A549 (cell line): ENCODE measurements around the gene DCAF5. TPM values are rescaled to one million over a fixed set of nuclear protein-coding genes. Genes with fewer than 3 reads are reported as not detected.

Experiments
- ATAC-seq, 2 experiments: fragments of 200-7000 bp in 1 of 2; fragments of >200 bp in 1 of 2; cut with Nextera tagmentation in 1 of 2; cut with Tn5 transposase in 1 of 2; 3 replicates each; pipeline versions ENCODE4 v1.8.0 to v1.9.1; 2018 to 2020; ENCODE audit warnings: mild to moderate bottlenecking in 1 of 2, moderate library complexity in 1 of 2
- CTCF ChIA-PET: fragments of 300-600 bp; sonication (Branson Sonifier 250); formaldehyde crosslinking; extraction: SDS; loops from one replicate; lab custom pipeline; 2021; ENCODE audit warnings: antibody characterized with exemption, inconsistent platforms; lab: Yijun Ruan, JAX
- POLR2A ChIA-PET: fragments of 350-600 bp; formaldehyde crosslinking; extraction: SDS; loops from one replicate; lab custom pipeline; 2021; ENCODE audit warnings: antibody characterized with exemption, inconsistent platforms; lab: Yijun Ruan, JAX
- DNase-seq, 2 experiments: peaks; one replicate each; pipeline versions ENCODE4 v3.0.0 to v3.0.0-alpha.2; 2011 to 2016; ENCODE audit warnings: low read depth in 1 of 2, low spot score in 1 of 2
- FAIRE-seq: peaks from 2 replicates; lab custom pipeline; 2011; peaks lifted over from hg19 to GRCh38; lab: Jason Lieb, UNC
- H3K27ac ChIP-seq, 2 experiments: fragments of >200 bp; sonication (Bioruptor Twin); formaldehyde crosslinking; 3 replicates each; pipeline ENCODE4 v1.5.1; 2016 to 2017
- H3K4me1 ChIP-seq: fragments of >200 bp; sonication (Bioruptor Twin); formaldehyde crosslinking; 3 replicates; pipeline ENCODE4 v1.6.1; 2016
- H3K4me2 ChIP-seq: fragments of >200 bp; sonication (Bioruptor Twin); formaldehyde crosslinking; 3 replicates; pipeline ENCODE4 v1.6.1; 2016
- H3K4me3 ChIP-seq: fragments of >200 bp; sonication (Bioruptor Twin); formaldehyde crosslinking; 3 replicates; pipeline ENCODE4 v1.5.1; 2016
- H3K9me3 ChIP-seq: fragments of >200 bp; sonication (Bioruptor Twin); formaldehyde crosslinking; 3 replicates; pipeline ENCODE4 v1.6.1; 2016
- ATOH8 ChIP-seq: fragments of 250-450 bp; sonication (Bioruptor Pico); IDR thresholded peaks from 2 replicates; pipeline ENCODE4 v1.5.0; 2020; ENCODE audit warnings: low read depth, mild to moderate bottlenecking, moderate library complexity
- CHD4 ChIP-seq: fragments of 200-600 bp; sonication (generic); IDR thresholded peaks from 2 replicates; pipeline ENCODE4 v1.6.1; 2016; ENCODE audit warnings: antibody characterized with exemption, mild to moderate bottlenecking, borderline replicate concordance
- EHF ChIP-seq: fragments of 250-450 bp; sonication (Bioruptor Pico); IDR thresholded peaks from 2 replicates; pipeline ENCODE4 v1.5.0; 2020; ENCODE audit warnings: mild to moderate bottlenecking
- EP300 ChIP-seq, 2 experiments: fragments of >200 bp; sonication (Bioruptor Twin); formaldehyde crosslinking; IDR thresholded peaks; 2 replicates in 1 of 2; 3 replicates in 1 of 2; pipeline ENCODE4 v1.6.1; 2016 to 2017
- FOSL2 ChIP-seq, 2 experiments: fragments of 450-650 bp in 1 of 2; fragments of >200 bp in 1 of 2; sonication (Bioruptor Twin) in 1 of 2; formaldehyde crosslinking; IDR thresholded peaks; 2 replicates each; pipeline versions ENCODE4 v1.5.0 to v1.6.1; 2016 to 2020; ENCODE audit warnings: mild to moderate bottlenecking in 1 of 2, moderate library complexity in 1 of 2
- GATA3 ChIP-seq: IDR thresholded peaks from 2 replicates; pipeline ENCODE4 v1.6.1; 2012; ENCODE audit warnings: borderline replicate concordance
- HEYL ChIP-seq: fragments of 250-450 bp; sonication (Bioruptor Pico); IDR thresholded peaks from 2 replicates; pipeline ENCODE4 v1.8.0; 2021; ENCODE audit warnings: mild to moderate bottlenecking, moderate library complexity
- JUN ChIP-seq, 2 experiments: fragments of >200 bp; sonication (Bioruptor Twin); formaldehyde crosslinking; IDR thresholded peaks; 2 replicates in 1 of 2; 3 replicates in 1 of 2; pipeline ENCODE4 v1.6.1; 2016 to 2017
- JUNB ChIP-seq: fragments of >200 bp; sonication (Bioruptor Twin); formaldehyde crosslinking; IDR thresholded peaks from 2 replicates; pipeline ENCODE4 v1.6.1; 2016
- POLR2A ChIP-seq: IDR thresholded peaks from 2 replicates; pipeline ENCODE4 v1.6.1; 2012; ENCODE audit warnings: mild to moderate bottlenecking, low read length
- POLR2AphosphoS2 ChIP-seq: conservative IDR thresholded peaks from 2 replicates; pipeline ENCODE4 v1.6.1; 2012; ENCODE audit warnings: low read length, improper control_type of control experiment, inconsistent platforms
- RARB ChIP-seq: fragments of 250-450 bp; sonication (Bioruptor Pico); IDR thresholded peaks from 2 replicates; pipeline ENCODE4 v1.8.0; 2021; ENCODE audit warnings: mild to moderate bottlenecking, moderate library complexity
- RCOR1 ChIP-seq: fragments of 150-350 bp; IDR thresholded peaks from 2 replicates; pipeline ENCODE4 v1.6.1; 2014; ENCODE audit warnings: antibody characterized with exemption, low read length, low read depth
- TP53 ChIP-seq: fragments of 250-450 bp; sonication (Bioruptor Pico); IDR thresholded peaks from 2 replicates; pipeline ENCODE4 v1.5.0; 2021; ENCODE audit warnings: mild to moderate bottlenecking, moderate library complexity
- WGBS: methylation state at CpG from one replicate; pipeline ENCODE4 v1.1.6; 2017; ENCODE audit errors: missing lambda C conversion rate; 5-methylcytosine and 5-hydroxymethylcytosine counted together
- polyA plus RNA-seq, 4 experiments: library from polyadenylated mRNA; depleted of rRNA in 3 of 4; stranded (reverse); fragments of >200 nt; fragmentation: RNase III in 1 of 4; extraction: RNeasy Plus Mini Kit Qiagen cat#74134 plus additional on column Dnase treatment in 1 of 4; gene quantifications; 2 replicates in 3 of 4; 3 replicates in 1 of 4; pipeline ENCODE4 v1.2.3, GENCODE V29; 2011 to 2017

The DCAF5 gene
- polyA plus RNA-seq, 2 of the 4 experiments (the other 2 are of a cell fraction): 14.3 to 23.7 TPM

GRCh38 chr14:69038455-69039287 is 114.2 kb downstream of the DCAF5 start:
- Histone ChIP-seq H3K4me3 (no peak overlapping the region), H3K4me2 (peak overlapping the region; percentile 60), H3K27ac (peak overlapping the region; percentile 67 to 83), H3K9me3 (no peaks in the 10 kb centered on the region), H3K4me1 (peaks cover 38% of the 10 kb centered on the region)
- DNase-seq (peak; percentile 35 to 77), ATAC-seq (peak; percentile 59 to 70), FAIRE-seq (no peak)
- ChIA-PET POLR2A (interaction anchor here (0.7 to 1.2 kb wide), 2 partner anchors 11 to 34 kb away, joined by 3 to 5 read pairs; no protein-coding TSS in a partner anchor), CTCF (interaction anchor here (0.6 to 4.3 kb wide), 18 partner anchors 12 to 176 kb away, joined by 3 to 17 read pairs (median 4); no protein-coding TSS in a partner anchor)
- TF ChIP-seq EP300 (IDR thresholded peaks at IDR 0.05) (peak; percentile 30 to 44; a peak in 2 of 5 replicates), POLR2A (no peak), JUNB (peak; percentile 36), FOSL2 (IDR thresholded peaks at IDR 0.05) (no peak), FOSL2 (CRISPR knock-in tag; IDR thresholded peaks at IDR 0.05) (peak; percentile 60), GATA3 (peak; percentile 66; the same call in 1 of the 2 replicates)
- 30% methylated on average over 7 of the region's 7 CpGs for WGBS

GRCh38 chr14:69037790-69038454 is 115.0 kb downstream of the DCAF5 start:
- Histone ChIP-seq H3K9me3 (no peaks in the 10 kb centered on the region), H3K27ac (peak overlapping the region; percentile 67 to 83; a peak in 5 of 6 replicates), H3K4me3 (no peak overlapping the region), H3K4me1 (peaks cover 37% of the 10 kb centered on the region), H3K4me2 (peak overlapping the region; percentile 60)
- WGBS: 80% methylated on average over 7 of the region's 7 CpGs
- peak in 1 of 2 experiments; percentile 21 for DNase-seq
- ChIA-PET POLR2A (interaction anchor here (0.7 kb wide), 1 partner anchor 33 kb away, joined by 3 read pairs; no protein-coding TSS in a partner anchor), CTCF (interaction anchor here (0.6 to 4.3 kb wide), 15 partner anchors 14 to 175 kb away, joined by 3 to 17 read pairs (median 4); no protein-coding TSS in a partner anchor)
- TF ChIP-seq RCOR1 (no peak), FOSL2 (IDR thresholded peaks at IDR 0.05) (no peak), FOSL2 (CRISPR knock-in tag; IDR thresholded peaks at IDR 0.05) (peak; percentile 67; the same call in 1 of the 2 replicates)
- FAIRE-seq: no peak
- ATAC-seq: peak in 1 of 2 experiments; percentile 6; a peak in 2 of 6 replicates

- H3K27ac ChIP-seq: peak overlapping the region; percentile 67 to 83; a peak in 4 of 6 replicates
- ATAC-seq: no peak
- DNase-seq: no peak
- WGBS: 88% methylated on average over 10 of the region's 10 CpGs
- peak overlapping the region; percentile 60; the same call in 1 of the 3 replicates for H3K4me2 ChIP-seq
- ChIA-PET POLR2A (no interaction called here), CTCF (interaction anchor here (0.6 to 4.3 kb wide), 8 partner anchors 13 to 174 kb away, joined by 3 to 17 read pairs (median 5); no protein-coding TSS in a partner anchor)
- H3K4me3 ChIP-seq: no peak overlapping the region
- TF ChIP-seq RCOR1: no peak
- no peak for TF ChIP-seq CHD4
- no peak for FAIRE-seq
- H3K4me1 ChIP-seq: peaks cover 35% of the 10 kb centered on the region
- no peaks in the 10 kb centered on the region for H3K9me3 ChIP-seq
These were observed 116.0 kb downstream of the DCAF5 start for GRCh38 chr14:69036757-69037506.

- H3K4me2 ChIP-seq: no peak overlapping the region
- ChIA-PET POLR2A (no interaction called here), CTCF (interaction anchor here (0.6 to 1.4 kb wide), 4 partner anchors 73 to 234 kb away, joined by 3 to 5 read pairs (median 4); no protein-coding TSS in a partner anchor)
- peak overlapping the region; percentile 24 to 48; a peak in 2 of 6 replicates for H3K27ac ChIP-seq
- H3K9me3 ChIP-seq: no peaks in the 10 kb centered on the region
- ATAC-seq (no peak), DNase-seq (no peak)
- WGBS: 72% methylated on average over 7 of the region's 7 CpGs
- no peak overlapping the region for H3K4me3 ChIP-seq
- peaks cover 35% of the 10 kb centered on the region for H3K4me1 ChIP-seq
- no peak for TF ChIP-seq HEYL (CRISPR knock-in tag)
- TF ChIP-seq JUN (IDR thresholded peaks at IDR 0.05): no peak
- TF ChIP-seq RARB: no peak
- no peak for TF ChIP-seq ATOH8
- TF ChIP-seq TP53 (CRISPR knock-in tag): no peak
- no peak for TF ChIP-seq POLR2AphosphoS2
- TF ChIP-seq EHF (CRISPR knock-in tag): no peak
- TF ChIP-seq, all 56 proteins: peak for 0
- FAIRE-seq: no peak
These were observed 118.2 kb downstream of the DCAF5 start for GRCh38 chr14:69034612-69035262.
